Measurements from ENCODE around the gene APP. TPM values are rescaled to one million over a fixed set of nuclear protein-coding genes. Genes with fewer than 3 reads are reported as not detected.

Gene APP
- total and polyA plus RNA-seq, 2 of the 13 experiments (the other 11 are each of a cell fraction or from before 2014, with no cell fraction given), result 70.6 to 262 TPM

DNA sequence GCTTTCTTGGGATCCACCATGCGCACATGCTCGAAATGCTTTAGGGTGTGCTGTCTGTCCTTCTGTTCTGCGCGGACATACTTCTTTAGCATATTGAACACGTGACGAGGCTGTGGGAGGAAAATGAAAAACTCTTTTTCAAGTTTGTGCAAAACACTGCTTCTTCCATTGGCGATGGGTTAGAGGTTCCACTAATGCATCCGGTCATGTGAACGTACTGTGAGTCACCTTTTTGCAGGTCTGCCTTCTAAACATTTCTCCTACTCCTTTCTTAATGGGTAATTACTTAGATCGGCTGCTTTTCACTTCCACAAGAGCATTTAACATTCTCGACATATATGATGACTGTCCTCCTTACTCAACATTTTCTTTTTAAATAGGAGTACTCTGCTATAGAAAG lies 214.9 kb downstream of the APP start:
- intact Hi-C loops (cut with micrococcal nuclease; ENCODE audit: unreplicated experiment) (no loop called here), in situ Hi-C loops (cut with HindIII; ENCODE audit: extremely low pct_ligation_motif_present, low pct_unique_long_range_greater_than_20kb) (no loop called here)
- ChIA-PET CTCF (ENCODE audit: low intra/inter-chr PET ratio, low total read pairs) (no interaction called here), POLR2A (no interaction called here)
- H2AFZ ChIP-seq (ENCODE audit: low read length), result no peak overlapping the region
- no peak for ATAC-seq
- no TSS peak for BruUV-seq (replicated peaks)
- no peak for TF ChIP-seq ZNF124 (CRISPR knock-in tag; IDR thresholded peaks at IDR 0.05)
- TF ChIP-seq FOXA3 (CRISPR knock-in tag; IDR thresholded peaks at IDR 0.05), result no peak
- TF ChIP-seq SNAPC4 (CRISPR knock-in tag; IDR thresholded peaks at IDR 0.05), result no peak
- no peak for TF ChIP-seq PCBP1 (IDR thresholded peaks at IDR 0.05; ENCODE audit: borderline replicate concordance, low read depth, low read length)
- no peak for TF ChIP-seq ARNT2 (CRISPR knock-in tag; IDR thresholded peaks at IDR 0.05; ENCODE audit: low read depth)
- no peak for TF ChIP-seq ZNF614 (CRISPR knock-in tag; IDR thresholded peaks at IDR 0.05; ENCODE audit: borderline replicate concordance)
- TF ChIP-seq RERE (CRISPR knock-in tag; IDR thresholded peaks at IDR 0.05; ENCODE audit: low read depth), result no peak
- TF ChIP-seq ATRX (CRISPR knock-in tag; IDR thresholded peaks at IDR 0.05; ENCODE audit: borderline replicate concordance), result no peak
- TF ChIP-seq DMAP1 (CRISPR knock-in tag; IDR thresholded peaks at IDR 0.05), result no peak
- no peak for TF ChIP-seq GPN1 (CRISPR knock-in tag; IDR thresholded peaks at IDR 0.05; ENCODE audit: borderline replicate concordance)
- no peak for TF ChIP-seq ZNF530 (CRISPR knock-in tag; IDR thresholded peaks at IDR 0.05; ENCODE audit: low read depth)
- no peak for TF ChIP-seq ZNF232 (CRISPR knock-in tag; IDR thresholded peaks at IDR 0.05; ENCODE audit: borderline replicate concordance)
- no peaks in the 10 kb centered on the region for H3K27me3 ChIP-seq (ENCODE audit: control insufficient read depth in 1 of 2, insufficient read depth in 2 of 2, low read length in 2 of 2)
- no peak overlapping the region for H3K9ac ChIP-seq (ENCODE audit: insufficient read depth, low read depth, low read length)
- FAIRE-seq, result no peak
- no peaks in the 10 kb centered on the region for H3K9me3 ChIP-seq (ENCODE audit: low read length)
- H3K79me2 ChIP-seq (ENCODE audit: insufficient read depth, low read length), result no peaks in the 10 kb centered on the region
- no peaks in the 10 kb centered on the region for H4K20me1 ChIP-seq (ENCODE audit: insufficient read depth, low read length)
- no peaks in the 10 kb centered on the region for H3K4me1 ChIP-seq (ENCODE audit: insufficient read depth, low read length)
- H3K4me3 ChIP-seq (replicated peaks in 1 of 3; ENCODE audit: insufficient read depth in 1 of 3, low read depth in 2 of 3, low read length in 3 of 3), result no peak overlapping the region
- no peak overlapping the region for H3K27ac ChIP-seq (ENCODE audit: extremely low read length, insufficient read depth, low read length)
- WGBS (ENCODE audit: low lambda C conversion rate), result 68% methylated on average over 11 of the region's 11 CpGs
- DNase-seq (ENCODE audit: low spot score), result no peak
- H3K36me3 ChIP-seq (replicated peaks in 1 of 2; ENCODE audit: control insufficient read depth in 1 of 2, insufficient read depth in 2 of 2, low read length in 2 of 2), result peaks cover 2 to 7% of the 10 kb centered on the region in 2 experiments; a peak in 2 of 5 replicates
- H3K4me2 ChIP-seq (ENCODE audit: low read depth, low read length), result no peak overlapping the region

Measured in HepG2 (cell line).